Activated CD4-positive, alpha-beta T cell treated with anti-CD3 and anti-CD28 coated beads, Interleukin-2, amount 50 U/mL, for 16 hours (primary cell): ENCODE results near the gene CCDC185.

Experiments
- DNase-seq: peaks from one replicate; pipeline ENCODE4 v3.0.0-alpha.2; 2020

The CCDC185 gene

DNA sequence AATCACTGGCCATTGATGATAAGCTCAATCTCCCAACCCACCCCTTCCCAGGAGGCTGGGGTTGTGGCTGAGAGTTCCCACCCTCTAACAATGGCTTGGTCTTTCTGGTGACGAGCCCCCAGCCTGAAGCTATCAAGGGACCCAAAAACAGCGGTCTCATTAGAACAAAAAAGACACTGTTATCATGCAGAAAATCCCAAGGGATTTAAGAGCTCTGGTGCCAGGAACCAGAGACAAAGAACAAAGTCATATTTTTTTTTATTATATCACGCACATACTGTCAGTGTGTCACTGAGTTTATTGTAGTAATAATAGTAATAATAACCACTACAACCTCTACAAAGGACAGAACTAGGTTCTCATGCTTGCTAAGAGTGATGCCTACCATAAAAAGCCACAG is 43.9 kb downstream of the CCDC185 start:
- DNase-seq: no peak

GRCh38 chr1:223443397-223443796 is 50.2 kb downstream of the CCDC185 start:
- no peak for DNase-seq

DNA sequence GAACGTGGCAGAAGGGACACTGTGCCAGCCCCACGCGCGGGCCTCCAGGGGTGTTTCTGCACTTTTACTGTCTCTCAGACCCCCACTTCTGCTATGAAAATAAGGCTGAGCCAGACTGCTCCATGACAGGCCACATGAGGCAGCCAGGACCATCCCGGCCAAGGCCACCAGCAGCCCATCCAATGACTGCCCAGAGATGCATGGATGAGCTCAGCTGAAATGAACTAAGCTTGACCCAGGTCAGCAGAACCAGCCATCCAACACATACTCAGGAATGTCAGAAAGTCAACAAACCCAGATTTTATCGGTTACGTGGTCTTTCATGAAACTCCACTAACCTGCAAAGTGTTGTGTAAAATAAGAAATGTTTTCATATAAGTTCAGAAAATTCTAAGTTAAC is 51.2 kb downstream of the CCDC185 start:
- no peak for DNase-seq
